ENCODE measurements around the gene TECTB.

Gene TECTB

GRCh38 chr10:112258407-112258806 lies 24.8 kb upstream of the TECTB start:
- TF ChIP-seq CTCF (IDR thresholded peaks at IDR 0.05): no peak
- TF ChIP-seq ZFX (IDR thresholded peaks at IDR 0.05; ENCODE audit: borderline replicate concordance): no peak
- no peak overlapping the region for H3K27ac ChIP-seq

- TF ChIP-seq ZFX (IDR thresholded peaks at IDR 0.05; ENCODE audit: borderline replicate concordance): no peak
- no peak for TF ChIP-seq CTCF (IDR thresholded peaks at IDR 0.05)
These were observed 23.5 kb upstream of the TECTB start for GRCh38 chr10:112259688-112260087.

GRCh38 chr10:112260831-112261230 lies 22.4 kb upstream of the TECTB start:
- H3K27ac ChIP-seq: no peak overlapping the region
- no peak for TF ChIP-seq CTCF (IDR thresholded peaks at IDR 0.05)

More at GRCh38 chr10:112259688-112260087, 23.5 kb upstream of the TECTB start:
- H3K27ac ChIP-seq: no peak overlapping the region

GRCh38 chr10:112261281-112261822 lies 21.8 kb upstream of the TECTB start:
- no peak overlapping the region for H3K27ac ChIP-seq
- TF ChIP-seq ZFX (IDR thresholded peaks at IDR 0.05; ENCODE audit: borderline replicate concordance) (no peak), CTCF (IDR thresholded peaks at IDR 0.05) (no peak)

- no peak for TF ChIP-seq CTCF (IDR thresholded peaks at IDR 0.05)
- no peak for TF ChIP-seq ZFX (IDR thresholded peaks at IDR 0.05; ENCODE audit: borderline replicate concordance)
- H3K27ac ChIP-seq: no peak overlapping the region
These were observed 20.7 kb upstream of the TECTB start for GRCh38 chr10:112262546-112262945.

- no peak overlapping the region for H3K27ac ChIP-seq
- TF ChIP-seq CTCF (IDR thresholded peaks at IDR 0.05) (no peak), ZFX (IDR thresholded peaks at IDR 0.05; ENCODE audit: borderline replicate concordance) (no peak)
These were observed 17.5 kb upstream of the TECTB start for GRCh38 chr10:112265745-112266144.

- H3K27ac ChIP-seq: no peak overlapping the region
- TF ChIP-seq ZFX (IDR thresholded peaks at IDR 0.05; ENCODE audit: borderline replicate concordance) (no peak), CTCF (IDR thresholded peaks at IDR 0.05) (no peak)
These were observed 13.9 kb upstream of the TECTB start for GRCh38 chr10:112269266-112269665.

Data from 22Rv1 (cell line).